Skeletal muscle cell (primary cell): ENCODE results near the gene DENND2D.

Experiments used
- DNase-seq: peaks from one replicate; pipeline ENCODE4 v3.0.0-alpha.2; 2010; ENCODE audit warnings: low read depth
- H3K4me3 ChIP-seq: 2 replicates; pipeline ENCODE4 v1.5.1; 2011; ENCODE audit warnings: low read depth, mild to moderate bottlenecking, control low read depth, low read length, moderate library complexity

Gene DENND2D

GRCh38 chr1:111190931-111191451 lies 9.5 kb downstream of the DENND2D start:
- DNase-seq: peak; percentile 56
- no peak overlapping the region for H3K4me3 ChIP-seq

- no peak overlapping the region for H3K4me3 ChIP-seq
- DNase-seq: no peak
These were observed 15.8 kb downstream of the DENND2D start for GRCh38 chr1:111184663-111185062.

GRCh38 chr1:111183308-111184069 lies 17.0 kb downstream of the DENND2D start:
- DNase-seq: no peak

GRCh38 chr1:111182052-111182451 lies 18.4 kb downstream of the DENND2D start:
- no peak for DNase-seq
- H3K4me3 ChIP-seq: no peak overlapping the region

More at GRCh38 chr1:111183308-111184069, 17.0 kb downstream of the DENND2D start:
- H3K4me3 ChIP-seq: no peak overlapping the region

GRCh38 chr1:111179968-111180533 lies 20.4 kb downstream of the DENND2D start:
- H3K4me3 ChIP-seq: no peak overlapping the region
- no peak for DNase-seq

- no peak for DNase-seq
- H3K4me3 ChIP-seq: no peak overlapping the region
These were observed 23.8 kb downstream of the DENND2D start for GRCh38 chr1:111176678-111177077.

GRCh38 chr1:111175349-111175748 lies 25.1 kb downstream of the DENND2D start:
- no peak overlapping the region for H3K4me3 ChIP-seq
- DNase-seq: no peak

GRCh38 chr1:111174070-111174469 lies 26.4 kb downstream of the DENND2D start:
- H3K4me3 ChIP-seq: no peak overlapping the region
- no peak for DNase-seq

GRCh38 chr1:111172463-111172862 lies 28.0 kb downstream of the DENND2D start:
- no peak for DNase-seq
- no peak overlapping the region for H3K4me3 ChIP-seq

GRCh38 chr1:111164151-111164550 lies 36.3 kb downstream of the DENND2D start:
- no peak for DNase-seq
- H3K4me3 ChIP-seq: no peak overlapping the region

GRCh38 chr1:111163363-111163762 lies 37.1 kb downstream of the DENND2D start:
- DNase-seq: no peak
- no peak overlapping the region for H3K4me3 ChIP-seq

GRCh38 chr1:111162488-111162880 lies 38.0 kb downstream of the DENND2D start:
- no peak overlapping the region for H3K4me3 ChIP-seq
- no peak for DNase-seq

- no peak overlapping the region for H3K4me3 ChIP-seq
- no peak for DNase-seq
These were observed 38.5 kb downstream of the DENND2D start for GRCh38 chr1:111161843-111162487.

GRCh38 chr1:111157431-111157830 lies 43.0 kb downstream of the DENND2D start:
- H3K4me3 ChIP-seq: no peak overlapping the region
- DNase-seq: no peak

- no peak for DNase-seq
- H3K4me3 ChIP-seq: no peak overlapping the region
These were observed 46.1 kb downstream of the DENND2D start for GRCh38 chr1:111154021-111154999.

GRCh38 chr1:111151838-111152237 lies 48.6 kb downstream of the DENND2D start:
- no peak for DNase-seq
- H3K4me3 ChIP-seq: no peak overlapping the region

- no peak for DNase-seq
- no peak overlapping the region for H3K4me3 ChIP-seq
These were observed 52.0 kb downstream of the DENND2D start for GRCh38 chr1:111148376-111148881.

- no peak for DNase-seq
- H3K4me3 ChIP-seq: no peak overlapping the region
These were observed 52.5 kb downstream of the DENND2D start for GRCh38 chr1:111147948-111148347.
